ENCODE measurements around the gene CYP4Z1.
"Not testable (repeated sequence)": the region's sequence is repeated elsewhere in the genome, so short reads cannot be mapped to it uniquely, and the experiment has no call there.

CYP4Z1 gene

DNA sequence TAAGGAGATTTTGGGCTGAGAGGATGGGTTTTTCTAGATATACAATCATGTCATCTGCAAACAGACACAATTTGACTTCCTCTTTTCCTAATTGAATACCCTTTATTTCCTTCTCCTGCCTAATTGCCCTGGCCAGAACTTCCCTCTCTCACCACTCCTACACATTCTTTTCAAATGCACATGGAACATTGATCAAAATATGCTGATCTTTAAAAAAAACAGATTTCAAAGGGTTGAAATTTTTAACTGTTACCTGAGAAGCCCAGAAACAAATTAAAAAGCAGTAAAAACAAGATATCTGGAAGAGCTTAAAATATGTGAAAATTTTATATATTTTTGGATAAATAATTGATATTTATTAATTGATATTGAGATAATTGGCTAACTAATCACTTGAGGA lies 57.8 kb downstream of the CYP4Z1 start:
- not testable (repeated sequence) for H3K4me3 ChIP-seq, H3K27ac ChIP-seq

DNA sequence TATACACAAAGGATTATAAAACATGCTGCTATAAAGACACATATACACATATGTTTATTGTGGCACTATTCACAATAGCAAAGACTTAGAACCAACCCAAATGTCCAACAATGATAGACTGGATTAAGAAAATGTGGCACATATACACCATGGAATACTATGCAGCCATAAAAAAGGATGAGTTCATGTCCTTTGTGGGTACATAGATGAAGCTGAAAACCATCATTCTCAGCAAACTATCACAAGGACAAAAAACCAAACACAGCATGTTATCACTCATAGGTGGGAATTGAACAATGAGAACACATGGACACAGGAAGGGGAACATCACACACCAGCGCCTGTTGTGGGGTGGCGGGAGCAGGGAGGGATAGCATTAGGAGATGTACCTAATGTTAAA lies 60.0 kb downstream of the CYP4Z1 start:
- H3K27ac ChIP-seq, H3K4me3 ChIP-seq: not testable (repeated sequence)

DNA sequence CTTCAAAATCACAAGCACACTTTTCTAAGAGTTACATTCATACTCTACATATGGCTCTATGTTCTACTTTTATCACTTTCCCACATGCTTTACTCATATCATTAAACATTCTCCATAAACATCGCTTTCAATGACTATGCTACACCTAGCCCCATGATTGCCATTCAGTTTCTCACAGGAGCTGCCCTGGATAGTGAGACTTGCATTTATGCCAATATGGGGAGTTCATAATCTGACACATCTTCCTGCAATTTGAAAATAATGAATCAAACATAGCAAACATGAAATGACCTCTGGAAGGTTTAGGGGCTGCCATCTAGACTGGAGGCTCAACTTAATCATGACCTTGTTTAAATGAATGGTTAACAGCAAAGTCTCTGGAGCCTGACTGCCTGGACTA lies 61.2 kb downstream of the CYP4Z1 start:
- H3K27ac ChIP-seq = no peak overlapping the region

DNA sequence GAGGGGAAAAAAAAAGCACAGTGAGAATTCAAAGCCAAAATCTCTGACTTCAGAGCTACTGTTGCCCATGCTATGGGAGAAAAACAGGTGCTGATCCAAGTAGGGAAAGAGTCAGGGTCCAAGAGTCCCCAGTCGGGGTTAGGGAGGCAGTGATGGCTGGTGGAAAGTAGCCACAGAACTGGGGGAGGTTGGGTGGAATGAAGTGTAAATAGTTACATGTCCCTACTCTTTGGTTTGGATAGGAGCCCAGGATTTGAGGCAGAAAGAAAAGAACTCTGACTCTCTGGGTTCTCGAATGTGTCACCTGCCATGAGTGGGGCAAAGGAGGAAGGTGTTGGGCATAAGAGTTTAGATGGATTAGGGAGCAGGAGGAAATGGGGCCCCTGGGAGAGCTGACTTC lies 61.8 kb downstream of the CYP4Z1 start:
- not testable (repeated sequence) for H3K4me3 ChIP-seq, H3K27ac ChIP-seq

More for the DNA sequence above, 61.2 kb downstream of the CYP4Z1 start:
- no peak overlapping the region for H3K4me3 ChIP-seq

DNA sequence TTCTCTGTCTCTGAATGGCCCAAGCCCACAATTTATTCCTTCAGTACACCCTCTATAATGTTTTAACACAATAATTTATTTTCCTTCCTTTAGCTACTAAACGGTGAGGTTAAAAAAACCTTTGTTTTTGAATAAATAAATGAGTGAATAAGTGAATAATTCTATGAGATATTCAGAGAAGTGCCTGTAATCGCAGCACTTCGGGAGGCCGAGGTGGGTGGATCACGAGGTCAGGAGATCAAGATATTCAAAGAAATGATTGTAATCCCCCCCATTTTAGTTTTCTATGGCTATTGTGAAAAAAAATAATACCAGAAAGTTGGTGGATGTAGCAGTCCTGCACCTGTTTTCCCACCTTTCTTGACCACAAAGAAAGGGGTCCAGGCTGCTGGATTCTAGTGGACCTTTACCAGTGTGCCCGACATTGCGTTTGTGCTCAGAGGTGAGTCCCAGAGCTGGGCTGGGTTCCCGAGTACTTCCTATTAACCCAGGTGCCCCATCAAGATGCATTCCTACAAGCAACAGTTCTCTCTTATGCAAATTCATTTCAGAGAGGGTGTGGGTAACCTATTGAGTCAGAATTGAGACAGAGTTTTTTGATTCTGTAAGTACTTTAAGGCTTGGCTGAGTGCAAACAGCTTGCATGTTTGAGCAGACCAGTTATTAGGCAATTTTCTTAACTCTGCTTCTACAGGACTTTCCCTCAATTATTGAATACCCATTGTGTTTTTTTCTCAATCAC lies 62.6 kb downstream of the CYP4Z1 start:
- H3K4me3 ChIP-seq = not testable (repeated sequence)

DNA sequence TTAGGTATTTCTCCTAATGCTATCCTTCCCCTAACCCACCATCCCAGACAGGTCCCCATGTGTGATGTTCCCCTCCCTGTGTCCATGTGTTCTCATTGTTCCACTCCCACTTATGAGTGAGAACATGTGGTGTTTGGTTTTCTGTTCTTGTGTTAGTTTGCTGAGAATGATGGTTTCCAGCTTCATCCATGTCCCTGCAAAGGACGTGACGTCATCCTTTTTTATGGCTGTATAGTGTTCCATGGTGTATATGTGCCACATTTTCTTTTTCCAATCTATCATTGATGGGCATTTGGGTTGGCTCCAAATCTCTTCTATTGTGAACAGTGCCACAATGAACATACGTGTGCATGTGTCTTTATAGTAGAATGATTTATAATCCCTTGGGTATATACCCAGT lies 65.6 kb downstream of the CYP4Z1 start:
- not testable (repeated sequence) for H3K4me3 ChIP-seq

More for the DNA sequence above, 62.6 kb downstream of the CYP4Z1 start:
- H3K27ac ChIP-seq = not testable (repeated sequence)

DNA sequence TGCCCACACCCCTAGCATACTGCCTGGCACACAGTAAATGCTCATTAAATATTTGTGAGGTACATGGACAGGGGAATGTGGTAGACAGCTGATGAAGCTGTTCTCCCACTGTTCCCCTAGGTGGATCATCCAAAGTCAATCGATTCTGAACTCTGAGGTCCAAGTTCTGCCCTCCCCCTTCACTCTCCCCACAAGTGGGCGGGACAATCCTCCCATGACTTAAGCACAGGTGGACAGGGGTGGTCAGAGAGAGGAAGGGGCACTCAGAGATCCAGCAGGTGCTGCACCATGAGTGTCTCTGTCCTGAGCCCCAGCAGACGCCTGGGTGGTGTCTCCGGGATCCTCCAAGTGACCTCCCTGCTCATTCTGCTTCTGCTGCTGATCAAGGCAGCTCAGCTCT lies 70.2 kb downstream of the CYP4Z1 start, which contains the start of gene CYP4A22:
Gene CYP4A22 (plus strand): TSS at position 244 of the 400 bp plus-strand sequence. CDS start 45 bp downstream, at position 289.
- no peak within 1 kb of the TSS for H3K4me3 ChIP-seq
- H3K27ac ChIP-seq = no peak within 1 kb of the TSS

More for the DNA sequence above, 65.6 kb downstream of the CYP4Z1 start:
- H3K27ac ChIP-seq = not testable (repeated sequence)

DNA sequence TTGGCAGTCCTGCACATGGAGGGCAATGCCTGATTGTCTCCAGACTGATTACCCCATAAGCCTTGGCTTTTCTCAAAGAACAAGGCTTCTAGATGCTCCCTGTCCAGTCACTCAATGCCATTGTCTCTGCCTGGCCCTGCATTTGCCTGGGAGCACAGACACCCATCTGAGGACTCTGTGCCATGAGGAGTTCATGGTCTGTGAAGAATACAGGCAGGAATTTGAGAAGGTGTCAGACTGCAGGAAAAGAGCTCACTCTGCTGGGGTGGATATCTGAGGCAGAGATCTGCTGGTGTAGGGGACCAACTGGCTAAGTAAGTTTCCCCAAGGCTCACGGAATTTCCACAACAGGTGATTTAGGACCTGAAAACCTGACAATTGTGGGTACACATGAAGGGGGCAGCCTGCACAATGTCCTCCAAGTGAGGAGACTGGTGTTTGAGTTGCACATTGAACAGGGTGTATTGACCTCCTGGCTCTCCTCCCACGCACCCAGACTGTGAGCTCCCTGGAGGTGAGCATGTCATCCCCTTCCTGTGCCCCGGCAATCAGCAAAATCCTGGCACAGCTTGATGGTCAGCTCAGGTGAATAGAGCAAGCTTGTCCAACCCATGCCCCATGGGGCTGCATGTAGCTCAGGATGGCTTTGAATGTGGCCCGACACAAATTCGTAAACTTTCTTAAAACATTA lies 71.0 kb downstream of the CYP4Z1 start:
- no peak overlapping the region for H3K27ac ChIP-seq
- H3K4me3 ChIP-seq = no peak overlapping the region

DNA sequence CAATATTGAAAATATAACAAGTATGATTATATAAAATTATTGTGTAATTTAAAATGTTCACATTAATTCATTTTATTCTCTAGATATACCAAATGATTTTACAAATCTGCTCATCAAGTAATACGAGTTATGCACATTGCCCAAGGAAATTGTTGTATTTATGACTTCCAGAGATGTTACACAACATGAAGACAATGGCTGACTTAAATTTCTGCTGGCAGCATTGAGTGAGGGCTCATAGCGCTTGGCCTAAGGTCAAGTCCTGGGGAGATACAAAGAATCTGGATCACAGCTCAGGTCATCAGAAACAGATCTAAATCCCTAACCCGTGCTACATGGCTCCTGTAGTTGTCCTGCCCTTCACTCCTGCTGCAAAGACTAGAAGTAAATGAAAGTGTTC lies 73.3 kb downstream of the CYP4Z1 start:
- H3K4me3 ChIP-seq, H3K27ac ChIP-seq: not testable (repeated sequence)

DNA sequence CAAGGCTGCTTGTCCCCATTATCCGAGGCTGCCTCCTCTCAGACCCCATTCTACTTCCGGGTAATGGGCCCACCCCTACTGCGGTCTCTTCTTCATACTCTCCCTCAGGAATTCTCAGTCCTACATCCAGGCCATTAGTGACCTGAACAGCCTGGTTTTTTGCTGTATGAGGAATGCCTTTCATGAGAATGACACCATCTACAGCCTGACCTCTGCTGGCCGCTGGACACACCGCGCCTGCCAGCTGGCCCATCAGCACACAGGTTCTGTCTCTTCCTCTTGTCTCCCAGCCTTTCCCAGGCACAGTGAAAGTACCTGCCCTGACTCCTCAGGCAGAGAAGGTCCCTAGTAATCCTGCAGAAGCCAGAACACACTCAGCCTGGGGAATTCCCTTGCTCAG lies 76.6 kb downstream of the CYP4Z1 start:
- not testable (repeated sequence) for H3K27ac ChIP-seq, H3K4me3 ChIP-seq

DNA sequence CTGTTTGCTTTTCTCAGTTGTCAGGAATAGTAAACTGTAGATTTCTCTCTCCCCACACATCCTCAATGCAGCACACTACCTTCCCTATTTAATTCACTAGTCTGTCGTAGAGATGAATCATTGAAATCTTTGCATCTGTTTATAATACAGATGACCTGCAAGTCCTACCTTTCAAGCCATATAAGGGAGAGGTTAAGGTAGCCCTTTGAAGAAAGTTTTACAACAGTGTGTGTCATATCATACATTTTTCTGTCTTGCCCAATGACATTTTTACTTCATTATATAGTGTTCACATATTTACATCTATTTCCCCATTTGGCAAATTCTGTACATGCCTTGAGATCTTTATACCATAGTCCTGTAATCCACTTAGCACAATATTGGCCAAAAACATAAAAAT lies 79.5 kb downstream of the CYP4Z1 start:
- H3K27ac ChIP-seq, H3K4me3 ChIP-seq: not testable (repeated sequence)

DNA sequence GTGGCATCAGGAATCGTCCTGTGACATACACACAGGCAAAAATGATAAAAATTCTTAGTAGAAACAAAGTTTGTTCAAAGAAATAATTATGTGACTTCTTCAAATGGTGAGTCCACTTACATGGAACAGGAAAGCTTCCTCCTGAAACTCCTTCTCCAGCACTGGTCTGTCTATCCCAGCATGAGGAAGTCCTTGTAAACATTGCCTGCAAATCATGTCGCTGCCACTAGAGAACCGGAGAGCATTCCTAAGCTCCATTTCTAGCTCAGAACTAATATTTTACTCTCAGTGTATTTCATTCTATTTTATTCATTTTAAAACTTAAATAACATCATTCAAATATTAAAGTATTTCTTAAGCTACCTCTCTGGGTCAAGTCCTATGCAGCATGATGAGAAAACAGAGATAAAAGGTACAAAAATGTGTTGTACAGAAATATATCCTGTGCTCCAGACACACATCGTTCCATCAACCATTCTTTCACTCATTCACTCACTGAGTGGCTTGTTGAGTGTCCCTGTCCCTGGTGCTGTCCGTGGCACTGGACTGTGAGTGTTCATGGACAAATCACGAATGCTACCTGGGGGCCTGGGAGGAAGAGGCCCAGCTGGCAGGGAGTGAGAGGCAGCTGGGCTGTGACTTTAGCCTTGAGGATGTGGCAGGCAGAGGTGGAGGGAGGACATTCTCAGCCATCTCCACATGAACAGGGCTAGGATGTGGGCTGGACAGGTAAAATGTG lies 80.2 kb downstream of the CYP4Z1 start:
- Histone ChIP-seq H3K27ac (no peak overlapping the region), H3K4me3 (no peak overlapping the region)

DNA sequence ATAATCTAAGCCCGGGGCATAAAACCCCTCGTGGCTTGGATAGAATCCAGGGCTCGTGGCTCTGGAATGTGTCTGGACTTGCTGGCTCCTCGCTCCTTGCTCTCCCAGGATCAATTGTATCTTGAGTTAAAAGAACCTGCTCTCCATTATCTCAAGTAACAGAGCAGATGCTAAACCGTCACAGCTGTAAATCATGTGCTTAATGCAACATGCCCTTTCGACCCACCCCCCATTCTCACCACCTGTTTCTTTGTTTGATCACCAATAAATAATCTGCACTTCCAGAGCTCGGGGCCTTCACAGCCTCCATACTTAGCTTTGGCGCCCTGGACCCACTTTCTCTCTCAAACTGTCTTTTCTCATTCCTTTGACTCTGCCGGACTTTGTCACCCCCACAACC lies 82.1 kb downstream of the CYP4Z1 start:
- H3K27ac ChIP-seq, H3K4me3 ChIP-seq: not testable (repeated sequence)

DNA sequence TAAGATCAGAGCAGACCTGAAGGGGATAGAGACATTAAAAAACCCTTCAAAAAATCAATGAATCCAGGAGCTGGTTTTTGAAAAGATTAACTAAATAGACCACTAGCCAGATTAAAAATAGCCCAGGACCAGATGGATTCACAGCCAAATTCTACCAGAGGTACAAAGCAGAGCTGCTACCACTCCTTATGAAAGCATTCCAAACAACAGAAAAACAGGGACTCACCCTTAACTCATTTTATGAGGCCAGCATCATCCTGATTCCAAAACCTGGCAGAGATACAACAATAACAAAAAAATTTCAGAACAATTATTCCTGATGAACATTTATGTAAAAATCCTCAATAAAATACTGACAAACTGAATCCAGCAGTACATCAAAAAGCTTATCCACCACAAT lies 89.4 kb downstream of the CYP4Z1 start:
- H3K27ac ChIP-seq, H3K4me3 ChIP-seq: not testable (repeated sequence)

DNA sequence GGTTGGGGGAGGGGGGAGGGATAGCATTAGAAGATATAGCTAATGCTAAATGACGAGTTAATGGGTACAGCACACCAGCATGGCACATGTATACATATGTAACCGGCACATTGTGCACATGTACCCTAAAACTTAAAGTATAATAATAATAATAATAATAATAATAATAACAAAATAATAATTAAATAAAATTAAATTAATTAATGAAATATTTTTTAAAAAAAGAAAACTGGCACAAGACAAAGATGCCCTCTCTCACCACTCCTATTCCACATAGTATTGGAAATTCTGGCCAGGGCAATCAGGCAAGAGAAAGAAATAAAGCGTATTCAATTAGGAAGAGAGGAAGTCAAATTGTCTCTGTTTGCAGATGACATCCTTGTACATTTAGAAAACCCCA lies 90.9 kb downstream of the CYP4Z1 start:
- H3K4me3 ChIP-seq, H3K27ac ChIP-seq: not testable (repeated sequence)

DNA sequence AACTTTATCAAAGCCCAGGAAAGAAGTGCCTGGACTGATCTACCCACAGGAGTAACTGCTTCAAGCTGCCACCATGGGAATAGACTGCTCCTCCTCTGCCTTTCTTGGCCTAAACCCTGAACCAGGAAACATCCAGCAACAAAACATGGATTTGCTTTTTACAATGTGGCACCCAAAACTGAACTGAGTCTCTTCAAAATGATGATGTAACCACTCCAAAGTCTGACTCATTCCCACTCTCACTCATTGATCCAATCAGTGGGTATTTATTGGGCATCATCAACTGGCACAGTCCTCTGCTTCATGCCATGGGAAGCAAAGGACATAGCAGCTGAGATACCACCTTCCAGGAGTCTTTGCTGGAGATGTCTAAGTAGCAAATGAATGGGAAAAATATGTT lies 93.7 kb downstream of the CYP4Z1 start:
- H3K4me3 ChIP-seq = no peak overlapping the region
- no peak overlapping the region for H3K27ac ChIP-seq

DNA sequence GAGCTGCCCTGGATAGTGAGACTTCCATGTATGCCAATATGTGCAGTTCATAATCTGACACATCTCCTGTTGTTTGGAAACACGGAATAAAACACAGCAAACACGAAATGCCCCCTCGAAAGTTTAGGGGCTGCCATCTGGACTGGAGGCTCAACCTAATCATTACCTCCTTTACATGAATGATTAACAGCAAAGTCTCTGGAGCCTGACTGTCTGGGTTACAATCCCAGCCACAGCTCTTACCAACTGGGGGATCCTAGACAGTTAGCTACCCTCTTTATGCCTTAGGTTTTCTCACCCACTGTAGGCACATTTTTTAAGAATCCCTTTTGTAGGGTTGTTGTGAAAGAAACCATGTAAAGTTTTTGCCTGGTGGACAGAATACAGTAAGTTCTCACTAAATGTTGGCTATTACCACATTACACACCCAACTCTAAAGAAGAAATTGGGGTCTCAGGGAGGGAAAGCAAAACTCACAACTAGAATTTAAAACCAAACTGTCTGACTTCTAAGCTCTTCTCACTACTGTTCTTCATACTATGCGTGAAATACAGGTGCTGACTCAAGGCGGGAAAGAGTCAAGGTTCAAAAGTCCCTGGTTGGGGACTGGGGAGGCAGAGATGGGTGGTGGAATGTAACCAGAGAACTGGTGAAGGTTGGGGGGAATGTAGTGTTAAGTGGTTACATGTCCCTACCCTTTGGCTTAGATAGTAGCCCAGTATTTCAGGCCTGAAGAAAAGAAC lies 94.4 kb downstream of the CYP4Z1 start:
- no peak overlapping the region for H3K27ac ChIP-seq

DNA sequence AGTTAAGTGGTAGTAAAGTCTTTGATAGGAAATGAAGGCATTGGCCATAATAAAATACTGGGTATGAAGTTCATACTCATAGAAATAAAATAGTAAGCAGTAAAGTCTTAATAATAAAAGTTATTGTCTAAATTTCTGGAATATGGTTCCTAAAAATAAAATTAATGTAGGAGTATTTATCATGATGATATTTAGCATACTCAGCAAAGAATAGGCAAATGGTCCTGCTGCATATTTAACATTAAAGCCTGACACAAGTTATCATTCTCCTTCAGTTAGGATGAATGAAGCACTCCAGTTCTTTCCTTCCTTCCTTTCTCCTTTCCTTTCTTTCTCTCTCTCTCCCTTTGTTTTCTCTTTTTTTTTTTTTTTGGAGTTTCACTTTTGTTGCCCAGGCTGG lies 97.5 kb downstream of the CYP4Z1 start:
- no peak overlapping the region for H3K27ac ChIP-seq
- no peak overlapping the region for H3K4me3 ChIP-seq

More for the DNA sequence above, 94.4 kb downstream of the CYP4Z1 start:
- no peak overlapping the region for H3K4me3 ChIP-seq

Data from skin epidermis (tissue), 12 donors.